HepG2 (cell line): ENCODE data around the gene MRPL58. TPM values are rescaled to one million over a fixed set of nuclear protein-coding genes. Genes with fewer than 3 reads are reported as not detected.

ENCODE experiments used
- BRCA1 ChIP-seq: sonication (generic); formaldehyde crosslinking; IDR thresholded peaks from 2 replicates; pipeline ENCODE4 v1.4.0; 2020; ENCODE audit warnings: missing genetic modification reagents
- CCDC6 ChIP-seq: sonication (generic); formaldehyde crosslinking; IDR thresholded peaks from 2 replicates; pipeline ENCODE4 v1.8.1; 2022; ENCODE audit warnings: mild to moderate bottlenecking, missing genetic modification reagents, moderate library complexity
- MIXL1 ChIP-seq: IDR thresholded peaks from 2 replicates; pipeline ENCODE4 v1.6.1; 2016
- NKX3-1 ChIP-seq: sonication (generic); formaldehyde crosslinking; IDR thresholded peaks from 2 replicates; pipeline ENCODE4 v1.5.0; 2020; ENCODE audit warnings: missing genetic modification reagents
- PCBP2 ChIP-seq: fragments of 200-400 bp; formaldehyde crosslinking; optimal IDR thresholded peaks from 2 replicates; pipeline ENCODE3; 2018; ENCODE audit warnings: low read length, low read depth; ENCODE audit not compliant: poor library complexity, severe bottlenecking
- ZEB1 ChIP-seq: IDR thresholded peaks from 2 replicates; pipeline ENCODE4 v1.6.1; 2012; ENCODE audit warnings: mild to moderate bottlenecking, low read depth, inconsistent platforms; ENCODE audit not compliant: insufficient replicate concordance
- ZNF30 ChIP-seq: sonication (generic); formaldehyde crosslinking; IDR thresholded peaks from 2 replicates; pipeline ENCODE4 v1.5.0; 2020; ENCODE audit warnings: mild to moderate bottlenecking, missing genetic modification reagents
- ZNF337 ChIP-seq: sonication (generic); formaldehyde crosslinking; IDR thresholded peaks from 2 replicates; pipeline ENCODE4 v1.5.1; 2020; ENCODE audit warnings: missing genetic modification reagents, low read depth, mild to moderate bottlenecking, borderline replicate concordance
- ZNF570 ChIP-seq: sonication (generic); formaldehyde crosslinking; IDR thresholded peaks from 2 replicates; pipeline ENCODE4 v1.4.0; 2020; ENCODE audit warnings: mild to moderate bottlenecking, missing genetic modification reagents, borderline replicate concordance
- ZNF670 ChIP-seq: sonication (generic); formaldehyde crosslinking; IDR thresholded peaks from 2 replicates; pipeline ENCODE4 v1.8.0; 2022; ENCODE audit warnings: mild to moderate bottlenecking, missing genetic modification reagents, borderline replicate concordance
- polyA plus RNA-seq, 8 experiments: library from polyadenylated mRNA; depleted of rRNA in 3 of 8; stranded (reverse) in 7 of 8; unstranded in 1 of 8; fragments of >200 nt; fragmentation: Illumina TruSeq in 4 of 8; extraction: Trizol in 4 of 8; gene quantifications; 2 replicates each; pipeline versions ENCODE4 v1.2.1 to v1.2.3, GENCODE V29; 2011 to 2016; ENCODE audit warnings: low read depth in 4 of 8, missing spikeins in 1 of 8, mixed read lengths in 1 of 8; ENCODE audit not compliant: insufficient read depth in 1 of 8
- total RNA-seq, 5 experiments: library from RNA; depleted of rRNA; stranded (reverse); fragments of >200 nt; fragmentation: Illumina TruSeq; extraction: Trizol; gene quantifications; 2 replicates each; pipeline ENCODE4 v1.2.3, GENCODE V29; 2016; ENCODE audit warnings: low read depth in 1 of 5
- TF ChIP-seq, protein P1 (sequence below): sonication (generic); formaldehyde crosslinking; IDR thresholded peaks from 2 replicates; pipeline ENCODE4 v1.4.0; 2020; ENCODE audit warnings: missing genetic modification reagents
- TF ChIP-seq, protein P2 (sequence below): sonication (generic); formaldehyde crosslinking; conservative IDR thresholded peaks from 2 replicates; pipeline ENCODE4 v1.4.0; 2020; ENCODE audit warnings: missing genetic modification reagents
- TF ChIP-seq, protein P3 (sequence below): sonication (generic); formaldehyde crosslinking; IDR thresholded peaks from 2 replicates; pipeline ENCODE4 v1.9.0; 2021; ENCODE audit warnings: missing genetic modification reagents, mild to moderate bottlenecking, borderline replicate concordance
- TF ChIP-seq, protein P4 (sequence below): sonication (generic); formaldehyde crosslinking; IDR thresholded peaks from 2 replicates; pipeline ENCODE4 v1.8.0; 2022; ENCODE audit warnings: missing genetic modification reagents, mild to moderate bottlenecking, moderate library complexity, borderline replicate concordance

MRPL58 gene
- total and polyA plus RNA-seq, 2 of the 13 experiments (the other 11 are each of a cell fraction or from before 2014, with no cell fraction given), result 44.9 to 68.9 TPM

DNA sequence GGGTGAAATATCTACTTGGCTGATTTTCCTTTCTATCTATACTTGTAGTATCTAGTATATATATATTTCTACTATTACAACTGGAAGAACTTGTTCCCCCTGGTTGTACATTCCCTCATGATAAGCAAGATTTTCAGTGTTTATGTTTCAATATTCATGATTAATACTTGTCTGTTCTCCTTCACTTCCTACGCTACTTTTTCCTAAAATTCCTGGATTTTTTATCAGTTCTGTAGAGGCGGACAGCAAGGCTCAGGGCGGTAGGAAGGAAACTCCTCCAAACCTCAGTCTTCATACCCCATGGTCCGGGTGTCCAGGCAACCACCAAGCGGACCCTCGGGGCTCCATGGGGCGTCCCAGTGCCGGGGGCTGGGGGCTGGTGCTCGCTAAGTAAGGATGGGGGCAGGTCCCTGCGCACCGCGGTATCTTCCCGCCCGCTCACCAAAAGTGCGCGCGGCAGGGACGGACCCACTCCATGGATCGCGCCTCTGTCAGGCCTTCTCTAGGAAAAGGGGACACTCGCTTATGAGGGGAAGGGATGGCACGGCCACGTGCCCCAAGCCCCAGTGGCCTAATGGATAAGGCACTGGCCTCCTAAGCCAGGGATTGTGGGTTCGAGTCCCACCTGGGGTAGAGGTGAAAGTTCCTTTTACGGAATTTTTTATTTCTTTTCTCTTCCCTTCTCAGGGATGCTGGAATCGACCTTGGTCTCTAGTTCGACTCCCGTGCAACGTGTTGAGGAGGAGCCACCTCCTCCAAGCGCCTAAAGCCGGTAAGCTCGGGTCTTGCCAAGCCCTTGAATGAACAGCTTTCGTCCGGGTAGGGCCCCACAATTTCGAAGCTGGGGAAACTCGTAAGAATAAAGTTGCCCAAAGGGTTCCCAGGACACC, 21.1 kb downstream of the MRPL58 start (continued):
- no peak for TF ChIP-seq ZEB1
- TF ChIP-seq, protein P1, sequence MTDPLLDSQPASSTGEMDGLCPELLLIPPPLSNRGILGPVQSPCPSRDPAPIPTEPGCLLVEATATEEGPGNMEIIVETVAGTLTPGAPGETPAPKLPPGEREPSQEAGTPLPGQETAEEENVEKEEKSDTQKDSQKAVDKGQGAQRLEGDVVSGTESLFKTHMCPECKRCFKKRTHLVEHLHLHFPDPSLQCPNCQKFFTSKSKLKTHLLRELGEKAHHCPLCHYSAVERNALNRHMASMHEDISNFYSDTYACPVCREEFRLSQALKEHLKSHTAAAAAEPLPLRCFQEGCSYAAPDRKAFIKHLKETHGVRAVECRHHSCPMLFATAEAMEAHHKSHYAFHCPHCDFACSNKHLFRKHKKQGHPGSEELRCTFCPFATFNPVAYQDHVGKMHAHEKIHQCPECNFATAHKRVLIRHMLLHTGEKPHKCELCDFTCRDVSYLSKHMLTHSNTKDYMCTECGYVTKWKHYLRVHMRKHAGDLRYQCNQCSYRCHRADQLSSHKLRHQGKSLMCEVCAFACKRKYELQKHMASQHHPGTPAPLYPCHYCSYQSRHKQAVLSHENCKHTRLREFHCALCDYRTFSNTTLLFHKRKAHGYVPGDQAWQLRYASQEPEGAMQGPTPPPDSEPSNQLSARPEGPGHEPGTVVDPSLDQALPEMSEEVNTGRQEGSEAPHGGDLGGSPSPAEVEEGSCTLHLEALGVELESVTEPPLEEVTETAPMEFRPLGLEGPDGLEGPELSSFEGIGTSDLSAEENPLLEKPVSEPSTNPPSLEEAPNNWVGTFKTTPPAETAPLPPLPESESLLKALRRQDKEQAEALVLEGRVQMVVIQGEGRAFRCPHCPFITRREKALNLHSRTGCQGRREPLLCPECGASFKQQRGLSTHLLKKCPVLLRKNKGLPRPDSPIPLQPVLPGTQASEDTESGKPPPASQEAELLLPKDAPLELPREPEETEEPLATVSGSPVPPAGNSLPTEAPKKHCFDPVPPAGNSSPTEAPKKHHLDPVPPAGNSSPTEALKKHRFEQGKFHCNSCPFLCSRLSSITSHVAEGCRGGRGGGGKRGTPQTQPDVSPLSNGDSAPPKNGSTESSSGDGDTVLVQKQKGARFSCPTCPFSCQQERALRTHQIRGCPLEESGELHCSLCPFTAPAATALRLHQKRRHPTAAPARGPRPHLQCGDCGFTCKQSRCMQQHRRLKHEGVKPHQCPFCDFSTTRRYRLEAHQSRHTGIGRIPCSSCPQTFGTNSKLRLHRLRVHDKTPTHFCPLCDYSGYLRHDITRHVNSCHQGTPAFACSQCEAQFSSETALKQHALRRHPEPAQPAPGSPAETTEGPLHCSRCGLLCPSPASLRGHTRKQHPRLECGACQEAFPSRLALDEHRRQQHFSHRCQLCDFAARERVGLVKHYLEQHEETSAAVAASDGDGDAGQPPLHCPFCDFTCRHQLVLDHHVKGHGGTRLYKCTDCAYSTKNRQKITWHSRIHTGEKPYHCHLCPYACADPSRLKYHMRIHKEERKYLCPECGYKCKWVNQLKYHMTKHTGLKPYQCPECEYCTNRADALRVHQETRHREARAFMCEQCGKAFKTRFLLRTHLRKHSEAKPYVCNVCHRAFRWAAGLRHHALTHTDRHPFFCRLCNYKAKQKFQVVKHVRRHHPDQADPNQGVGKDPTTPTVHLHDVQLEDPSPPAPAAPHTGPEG, result peak; percentile 99
- TF ChIP-seq PCBP2, result no peak
- TF ChIP-seq ZNF337 (CRISPR knock-in tag), result no peak
- peak; percentile 29; the same call in 1 of the 2 replicates for TF ChIP-seq ZNF30 (CRISPR knock-in tag)
- no peak for TF ChIP-seq ZNF570 (CRISPR knock-in tag)
- TF ChIP-seq MIXL1, result peak; percentile 95
- TF ChIP-seq BRCA1 (CRISPR knock-in tag), result peak; percentile 75
- TF ChIP-seq, protein P2, sequence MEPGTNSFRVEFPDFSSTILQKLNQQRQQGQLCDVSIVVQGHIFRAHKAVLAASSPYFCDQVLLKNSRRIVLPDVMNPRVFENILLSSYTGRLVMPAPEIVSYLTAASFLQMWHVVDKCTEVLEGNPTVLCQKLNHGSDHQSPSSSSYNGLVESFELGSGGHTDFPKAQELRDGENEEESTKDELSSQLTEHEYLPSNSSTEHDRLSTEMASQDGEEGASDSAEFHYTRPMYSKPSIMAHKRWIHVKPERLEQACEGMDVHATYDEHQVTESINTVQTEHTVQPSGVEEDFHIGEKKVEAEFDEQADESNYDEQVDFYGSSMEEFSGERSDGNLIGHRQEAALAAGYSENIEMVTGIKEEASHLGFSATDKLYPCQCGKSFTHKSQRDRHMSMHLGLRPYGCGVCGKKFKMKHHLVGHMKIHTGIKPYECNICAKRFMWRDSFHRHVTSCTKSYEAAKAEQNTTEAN, result peak; percentile 45
- TF ChIP-seq, protein P3, sequence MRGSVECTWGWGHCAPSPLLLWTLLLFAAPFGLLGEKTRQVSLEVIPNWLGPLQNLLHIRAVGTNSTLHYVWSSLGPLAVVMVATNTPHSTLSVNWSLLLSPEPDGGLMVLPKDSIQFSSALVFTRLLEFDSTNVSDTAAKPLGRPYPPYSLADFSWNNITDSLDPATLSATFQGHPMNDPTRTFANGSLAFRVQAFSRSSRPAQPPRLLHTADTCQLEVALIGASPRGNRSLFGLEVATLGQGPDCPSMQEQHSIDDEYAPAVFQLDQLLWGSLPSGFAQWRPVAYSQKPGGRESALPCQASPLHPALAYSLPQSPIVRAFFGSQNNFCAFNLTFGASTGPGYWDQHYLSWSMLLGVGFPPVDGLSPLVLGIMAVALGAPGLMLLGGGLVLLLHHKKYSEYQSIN (CRISPR knock-in tag), result no peak
- TF ChIP-seq, protein P4, sequence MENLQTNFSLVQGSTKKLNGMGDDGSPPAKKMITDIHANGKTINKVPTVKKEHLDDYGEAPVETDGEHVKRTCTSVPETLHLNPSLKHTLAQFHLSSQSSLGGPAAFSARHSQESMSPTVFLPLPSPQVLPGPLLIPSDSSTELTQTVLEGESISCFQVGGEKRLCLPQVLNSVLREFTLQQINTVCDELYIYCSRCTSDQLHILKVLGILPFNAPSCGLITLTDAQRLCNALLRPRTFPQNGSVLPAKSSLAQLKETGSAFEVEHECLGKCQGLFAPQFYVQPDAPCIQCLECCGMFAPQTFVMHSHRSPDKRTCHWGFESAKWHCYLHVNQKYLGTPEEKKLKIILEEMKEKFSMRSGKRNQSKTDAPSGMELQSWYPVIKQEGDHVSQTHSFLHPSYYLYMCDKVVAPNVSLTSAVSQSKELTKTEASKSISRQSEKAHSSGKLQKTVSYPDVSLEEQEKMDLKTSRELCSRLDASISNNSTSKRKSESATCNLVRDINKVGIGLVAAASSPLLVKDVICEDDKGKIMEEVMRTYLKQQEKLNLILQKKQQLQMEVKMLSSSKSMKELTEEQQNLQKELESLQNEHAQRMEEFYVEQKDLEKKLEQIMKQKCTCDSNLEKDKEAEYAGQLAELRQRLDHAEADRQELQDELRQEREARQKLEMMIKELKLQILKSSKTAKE (CRISPR knock-in tag), result no peak
- peak; percentile 74; the same call in 1 of the 2 replicates for TF ChIP-seq NKX3-1
- TF ChIP-seq CCDC6, result peak; percentile 73; the same call in 1 of the 2 replicates
- TF ChIP-seq ZNF670, result peak; percentile 40; the same call in 1 of the 2 replicates
